Ovary (tissue), 9 donors: ENCODE data around the gene DMAC2. TPM values are rescaled to one million over a fixed set of nuclear protein-coding genes. Genes with fewer than 3 reads are reported as not detected.

Source experiments
- DNase-seq, 5 donors: peaks; one replicate each; pipeline ENCODE4 v3.0.0-alpha.2; 2019 to 2020
- H3K27ac ChIP-seq, 2 donors: fragments of 200-600 bp; one replicate each; pipeline versions ENCODE4 v1.5.1 to v1.8.0; 2019 to 2022
- H3K27me3 ChIP-seq: fragments of 200-600 bp; one replicate; pipeline ENCODE4 v1.8.0; 2022
- H3K36me3 ChIP-seq: fragments of 200-600 bp; sonication (generic); one replicate; pipeline ENCODE4 v1.5.1; 2019
- H3K4me1 ChIP-seq: one replicate; pipeline ENCODE4 v1.8.1; 2013; ENCODE audit warnings: mild to moderate bottlenecking, moderate library complexity; ENCODE audit not compliant: insufficient read depth
- H3K4me3 ChIP-seq: fragments of 200-600 bp; sonication (generic); one replicate; pipeline ENCODE4 v1.5.1; 2017
- H3K9me3 ChIP-seq, 2 donors: fragments of 200-600 bp in 1 of 2; sonication (generic) in 1 of 2; one replicate each; pipeline versions ENCODE4 v1.5.1 to v1.8.1; 2013 to 2019; ENCODE audit warnings: mild to moderate bottlenecking in 1 of 2, moderate library complexity in 1 of 2
- EP300 ChIP-seq: sonication (generic); formaldehyde crosslinking; IDR thresholded peaks from one replicate; pipeline ENCODE4 v1.6.1; 2017; ENCODE audit warnings: antibody characterized with exemption
- POLR2A ChIP-seq: fragments of 450-650 bp; IDR thresholded peaks from one replicate; pipeline ENCODE4 v1.6.1; 2017; ENCODE audit warnings: antibody characterized with exemption, mild to moderate bottlenecking, moderate library complexity
- WGBS, 3 donors: extraction: QIAGEN DNeasy Blood & Tissue Kit in 1 of 3; methylation state at CpG; one replicate each; pipeline versions ENCODE4 v1.1.5 to v1.1.7; 2013 to 2017; 5-methylcytosine and 5-hydroxymethylcytosine counted together
- intact Hi-C, 4 donors: fragments of 100-400 bp; cut with DNase I; formaldehyde crosslinking; loops; one replicate each; pipeline versions ENCODE4 v1.11.0 to v1.15.1; 2022 to 2023
- polyA plus RNA-seq, 2 donors: library from polyadenylated mRNA; stranded (reverse); fragments of 200-250 nt in 1 of 2; fragments of 350-450 nt in 1 of 2; fragmentation: Illumina TruSeq in 1 of 2; extraction: RNeasy Lipid Tissue Mini Kit (QIAGEN cat#74804) in 1 of 2; gene quantifications; one replicate each; pipeline ENCODE4 v1.2.3, GENCODE V29; 2013 to 2014
- total RNA-seq, 7 donors: library from RNA; depleted of rRNA in 2 of 7; stranded (reverse); fragments of >200 nt in 2 of 7; fragmentation: NEBNext Ultra II Directional in 3 of 7; extraction: Animal tissue kit (Norgen Biotek cat#: 25700) in 3 of 7; gene quantifications; one replicate each; pipeline versions ENCODE4 v1.1.0 to v1.2.4, GENCODE V29; 2016 to 2023
- TF ChIP-seq, protein P1 (sequence below), 3 donors: fragments of 450-650 bp in 2 of 3; fragments of 200-600 bp in 1 of 3; IDR thresholded peaks; one replicate each; pipeline versions ENCODE4 v1.5.1 to v1.8.0; 2016 to 2022; ENCODE audit warnings: antibody characterized with exemption in 3 of 3, mild to moderate bottlenecking in 1 of 3
- donor health status: DM: no; HTN: no; CAD: no; lungs with moderate emphysema.
- donor health status: DM: no; HTN: no; CAD: no.
- donor health status: Bipolar disorder and iron deficiency.
- donor health status: DM: yes; HTN: yes; CAD: no.
- donor health status: DM: no; HTN: no; CAD: no.
- donor health status: DM: yes; HTN: yes; CAD: no.

The DMAC2 gene
- total and polyA plus RNA-seq, 9 donors, result 23.1 to 35.9 (median 31.1) TPM

DNA sequence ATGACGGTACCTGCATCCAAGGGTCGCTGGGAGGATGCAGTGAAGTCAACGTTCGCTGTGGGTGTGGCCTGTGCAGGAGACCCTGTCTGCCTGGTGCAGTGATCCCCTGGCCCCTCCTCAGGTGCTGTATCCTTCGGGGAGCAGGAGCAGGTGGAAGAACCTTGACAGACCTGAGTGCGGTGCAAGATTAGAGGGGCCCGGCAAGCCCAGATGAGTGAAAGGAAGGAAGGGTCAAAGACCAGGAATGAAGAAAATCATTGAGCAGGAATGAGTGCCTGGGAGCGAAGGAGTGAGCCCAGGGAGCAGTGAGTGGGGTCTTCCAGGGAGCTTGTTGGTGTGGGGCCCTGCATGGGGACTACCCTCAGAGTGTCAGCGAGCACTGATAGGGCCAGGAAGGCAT lies 25.3 kb downstream of the DMAC2 start:
- Histone ChIP-seq H3K27me3 (no peaks in the 10 kb centered on the region), H3K4me1 (no peaks in the 10 kb centered on the region), H3K36me3 (no peaks in the 10 kb centered on the region), H3K9me3 (no peaks in the 10 kb centered on the region), H3K4me3 (no peak overlapping the region), H3K27ac (no peak overlapping the region)
- DNase-seq, result no peak
- TF ChIP-seq POLR2A, result no peak
- TF ChIP-seq, protein P1, sequence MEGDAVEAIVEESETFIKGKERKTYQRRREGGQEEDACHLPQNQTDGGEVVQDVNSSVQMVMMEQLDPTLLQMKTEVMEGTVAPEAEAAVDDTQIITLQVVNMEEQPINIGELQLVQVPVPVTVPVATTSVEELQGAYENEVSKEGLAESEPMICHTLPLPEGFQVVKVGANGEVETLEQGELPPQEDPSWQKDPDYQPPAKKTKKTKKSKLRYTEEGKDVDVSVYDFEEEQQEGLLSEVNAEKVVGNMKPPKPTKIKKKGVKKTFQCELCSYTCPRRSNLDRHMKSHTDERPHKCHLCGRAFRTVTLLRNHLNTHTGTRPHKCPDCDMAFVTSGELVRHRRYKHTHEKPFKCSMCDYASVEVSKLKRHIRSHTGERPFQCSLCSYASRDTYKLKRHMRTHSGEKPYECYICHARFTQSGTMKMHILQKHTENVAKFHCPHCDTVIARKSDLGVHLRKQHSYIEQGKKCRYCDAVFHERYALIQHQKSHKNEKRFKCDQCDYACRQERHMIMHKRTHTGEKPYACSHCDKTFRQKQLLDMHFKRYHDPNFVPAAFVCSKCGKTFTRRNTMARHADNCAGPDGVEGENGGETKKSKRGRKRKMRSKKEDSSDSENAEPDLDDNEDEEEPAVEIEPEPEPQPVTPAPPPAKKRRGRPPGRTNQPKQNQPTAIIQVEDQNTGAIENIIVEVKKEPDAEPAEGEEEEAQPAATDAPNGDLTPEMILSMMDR (IDR thresholded peaks at IDR 0.05), result no peak
- TF ChIP-seq EP300, result no peak
- WGBS, 3 donors, result 81 to 86% (median 84%) methylated on average over 9 of the region's 9 CpGs
- intact Hi-C loops, result no loop called here

DNA sequence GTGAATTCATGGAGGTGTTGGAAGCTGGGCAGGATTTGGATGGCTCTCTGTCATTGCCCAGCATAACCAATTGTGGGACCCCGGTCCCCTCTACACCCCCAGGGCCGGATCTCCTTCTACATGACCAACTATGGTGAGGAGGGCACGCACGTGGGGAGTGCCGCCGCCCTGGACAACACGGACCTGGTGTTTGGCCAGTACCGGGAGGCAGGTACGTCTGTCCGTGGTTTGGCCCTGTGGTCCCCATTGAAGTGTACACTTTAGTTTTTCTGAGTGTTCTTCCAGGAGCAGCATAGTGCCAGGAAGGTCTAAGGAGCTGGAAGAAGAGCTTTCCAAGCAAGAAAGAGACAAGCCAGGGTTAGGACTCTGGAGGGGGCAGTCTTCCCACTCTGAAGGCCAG lies 25.8 kb downstream of the DMAC2 start:
- H3K9me3 ChIP-seq, result no peaks in the 10 kb centered on the region
- no peak for DNase-seq
- no peaks in the 10 kb centered on the region for H3K36me3 ChIP-seq
- H3K27me3 ChIP-seq, result no peaks in the 10 kb centered on the region
- TF ChIP-seq EP300 (no peak), POLR2A (no peak)
- TF ChIP-seq, protein P1 (IDR thresholded peaks at IDR 0.05), result no peak
- no peaks in the 10 kb centered on the region for H3K4me1 ChIP-seq
- no peak overlapping the region for H3K4me3 ChIP-seq
- no peak overlapping the region for H3K27ac ChIP-seq
- intact Hi-C loops, result no loop called here
- 83 to 90% (median 88%) methylated on average over 10 of the region's 10 CpGs for WGBS, 3 donors

DNA sequence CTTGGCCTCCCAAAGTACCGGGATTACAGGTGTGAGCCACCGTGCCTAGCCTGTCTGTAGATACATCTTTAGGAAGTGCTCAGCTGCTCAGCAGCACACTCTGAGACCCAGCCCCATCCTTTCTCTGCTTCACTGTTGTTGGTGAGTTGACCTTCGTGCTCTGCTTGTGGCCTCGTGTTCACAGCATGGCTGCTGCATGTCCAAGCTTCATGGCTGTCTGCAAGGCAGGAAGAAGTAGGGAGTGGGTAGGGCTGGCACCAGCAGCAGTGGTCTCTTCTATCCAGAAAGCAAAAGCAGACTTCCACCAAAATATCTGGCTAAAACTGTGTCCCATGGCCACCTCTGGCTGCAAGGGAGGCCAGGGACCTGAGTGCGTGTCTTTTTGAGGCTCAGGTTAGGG lies 26.8 kb downstream of the DMAC2 start:
- TF ChIP-seq, protein P1 (IDR thresholded peaks at IDR 0.05), result no peak
- no peak for TF ChIP-seq POLR2A
- no peak for TF ChIP-seq EP300
- no peak overlapping the region for H3K27ac ChIP-seq
- H3K36me3 ChIP-seq, result no peaks in the 10 kb centered on the region
- no peaks in the 10 kb centered on the region for H3K27me3 ChIP-seq
- intact Hi-C loops, result no loop called here
- no peaks in the 10 kb centered on the region for H3K9me3 ChIP-seq
- 88 to 92% (median 90%) methylated on average over 5 of the region's 5 CpGs for WGBS, 3 donors
- DNase-seq, result no peak
- H3K4me1 ChIP-seq, result no peaks in the 10 kb centered on the region
- no peak overlapping the region for H3K4me3 ChIP-seq

DNA sequence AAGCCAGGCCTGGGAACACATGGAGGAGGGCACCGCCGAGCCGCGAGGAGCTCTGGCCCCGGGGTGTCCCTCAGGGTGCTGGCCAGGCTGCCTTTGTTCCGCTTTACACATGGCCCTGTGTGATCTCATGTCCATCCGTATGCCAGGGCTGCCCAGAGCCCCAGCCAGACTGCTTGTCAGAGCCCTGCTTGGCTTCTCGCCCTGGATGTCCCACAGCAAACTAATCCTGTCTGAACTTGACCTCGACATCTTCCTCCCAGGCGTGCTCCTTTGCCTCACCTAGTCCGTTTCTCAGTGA lies 27.8 kb downstream of the DMAC2 start:
- Histone ChIP-seq H3K27ac (no peak overlapping the region), H3K27me3 (no peaks in the 10 kb centered on the region), H3K4me1 (no peaks in the 10 kb centered on the region), H3K9me3 (no peaks in the 10 kb centered on the region), H3K36me3 (no peaks in the 10 kb centered on the region), H3K4me3 (no peak overlapping the region)
- TF ChIP-seq, protein P1 (IDR thresholded peaks at IDR 0.05), result no peak
- TF ChIP-seq EP300 (no peak), POLR2A (no peak)
- intact Hi-C loops, result no loop called here
- 76 to 91% (median 77%) methylated on average over 11 of the region's 11 CpGs for WGBS, 3 donors
- no peak for DNase-seq
